ENCODE results near the gene FEN1. TPM values are rescaled to one million over a fixed set of nuclear protein-coding genes. Genes with fewer than 3 reads are reported as not detected.

FEN1 gene
- total and polyA plus RNA-seq, 2 of the 8 experiments (the other 6 are each of a cell fraction or from before 2014, with no cell fraction given) = 52.6 to 86.1 TPM

DNA sequence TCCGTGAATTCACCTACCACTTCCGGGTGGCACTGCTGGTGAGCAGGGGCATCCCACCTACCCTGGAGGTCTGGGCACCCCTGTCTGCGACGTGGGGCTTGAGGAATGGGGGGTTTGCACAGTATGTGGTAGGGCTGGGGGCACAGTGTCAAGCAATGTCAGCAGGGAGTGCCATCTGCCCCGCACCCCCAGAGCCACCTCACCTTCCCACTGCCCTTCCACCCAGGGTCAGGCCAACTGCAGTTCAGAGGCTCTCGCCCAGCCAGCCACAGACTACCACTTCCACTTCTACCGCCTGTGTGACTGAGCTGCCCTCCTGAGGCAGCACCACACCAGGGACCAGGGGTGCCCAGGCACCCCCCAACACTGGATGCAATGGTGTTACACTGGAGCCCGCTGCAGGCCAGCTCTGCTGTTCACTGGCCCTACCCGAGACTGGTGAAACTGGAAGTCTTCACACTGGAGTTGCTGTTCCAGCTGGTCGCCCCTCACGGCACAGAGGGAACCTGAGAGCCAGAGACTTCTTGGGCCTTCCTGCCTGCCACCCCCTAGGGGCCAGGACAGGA lies 6.8 kb upstream of the FEN1 start:
- Histone ChIP-seq H3K4ac (replicated peaks; ENCODE audit: insufficient read length, low read depth, low read length) (no peak overlapping the region), H2AFZ (ENCODE audit: low read length) (no peak overlapping the region), H3K27me3 (replicated peaks in 1 of 4; ENCODE audit: control insufficient read depth in 3 of 4, extremely low read depth in 1 of 4, insufficient read depth in 3 of 4, low read length in 3 of 4) (no peaks in the 10 kb centered on the region), H2BK20ac (ENCODE audit: low read length) (no peak overlapping the region), H4K91ac (replicated peaks; ENCODE audit: insufficient read length, low read length) (no peak overlapping the region), H3K56ac (replicated peaks; ENCODE audit: insufficient read length, low read depth, low read length) (no peak overlapping the region), H3K27ac (ENCODE audit: low read depth, low read length) (no peak overlapping the region), H2BK15ac (ENCODE audit: low read length) (no peak overlapping the region), H3K14ac (ENCODE audit: insufficient read length) (no peak overlapping the region), H3K9me3 (ENCODE audit: insufficient read depth in 2 of 2, low read depth in 1 of 2, low read length in 1 of 2) (no peaks in the 10 kb centered on the region), H3K18ac (ENCODE audit: extremely low read depth, low read length) (no peak overlapping the region), H2AK5ac (ENCODE audit: low read depth, low read length) (no peak overlapping the region), H3K9ac (replicated peaks in 1 of 4; ENCODE audit: extremely low read depth in 1 of 4, low read depth in 3 of 4, low read length in 3 of 4) (no peak overlapping the region; a peak in 1 of 7 replicates), H3K4me1 (replicated peaks in 1 of 4; ENCODE audit: control insufficient read depth in 3 of 4, insufficient read depth in 4 of 4, low read length in 3 of 4) (peaks cover 0 to 2% (median 0%) of the 10 kb centered on the region in 4 experiments; a peak in 2 of 7 replicates), H3K23me2 (ENCODE audit: low read depth, low read length) (no peaks in the 10 kb centered on the region), H3K79me2 (ENCODE audit: control insufficient read depth in 1 of 2, insufficient read depth in 2 of 2, low read length in 2 of 2) (0 out of 4 replicates have a peak, but pooled peaks cover 0 to under 1% of the 10 kb centered on the region in 2 experiments), H2BK12ac (ENCODE audit: low read depth, low read length) (no peak overlapping the region), H3K36me3 (ENCODE audit: control insufficient read depth in 2 of 4, insufficient read depth in 4 of 4, low read length in 3 of 4) (peaks cover 25 to 45% (median 33%) of the 10 kb centered on the region in 4 experiments; a peak in 7 of 8 replicates), H3K4me2 (ENCODE audit: insufficient read depth in 1 of 2, low read depth in 2 of 2, low read length in 2 of 2) (no peak overlapping the region), H3K23ac (ENCODE audit: insufficient read length) (no peak overlapping the region), H4K8ac (ENCODE audit: extremely low read depth, insufficient read depth, low read length) (no peak overlapping the region), H4K5ac (ENCODE audit: insufficient read length, low read depth, low read length) (no peak overlapping the region), H4K20me1 (replicated peaks in 1 of 2; ENCODE audit: control insufficient read depth in 1 of 2, insufficient read depth in 2 of 2, low read length in 2 of 2) (peaks cover 6 to 21% of the 10 kb centered on the region in 2 experiments), H2BK120ac (replicated peaks; ENCODE audit: low read depth, low read length) (no peak overlapping the region), H3K4me3 (ENCODE audit: extremely low read depth in 1 of 4, insufficient read depth in 2 of 4, low read depth in 3 of 4, low read length in 4 of 4) (no peak overlapping the region), H2BK5ac (ENCODE audit: low read depth, low read length) (no peak overlapping the region), H3K79me1 (ENCODE audit: low read depth, low read length) (no peaks in the 10 kb centered on the region; the same call in 1 of the 2 replicates)
- no peak for TF ChIP-seq JUN (IDR thresholded peaks at IDR 0.05; ENCODE audit: low read depth, low read length)
- TF ChIP-seq, protein P1, sequence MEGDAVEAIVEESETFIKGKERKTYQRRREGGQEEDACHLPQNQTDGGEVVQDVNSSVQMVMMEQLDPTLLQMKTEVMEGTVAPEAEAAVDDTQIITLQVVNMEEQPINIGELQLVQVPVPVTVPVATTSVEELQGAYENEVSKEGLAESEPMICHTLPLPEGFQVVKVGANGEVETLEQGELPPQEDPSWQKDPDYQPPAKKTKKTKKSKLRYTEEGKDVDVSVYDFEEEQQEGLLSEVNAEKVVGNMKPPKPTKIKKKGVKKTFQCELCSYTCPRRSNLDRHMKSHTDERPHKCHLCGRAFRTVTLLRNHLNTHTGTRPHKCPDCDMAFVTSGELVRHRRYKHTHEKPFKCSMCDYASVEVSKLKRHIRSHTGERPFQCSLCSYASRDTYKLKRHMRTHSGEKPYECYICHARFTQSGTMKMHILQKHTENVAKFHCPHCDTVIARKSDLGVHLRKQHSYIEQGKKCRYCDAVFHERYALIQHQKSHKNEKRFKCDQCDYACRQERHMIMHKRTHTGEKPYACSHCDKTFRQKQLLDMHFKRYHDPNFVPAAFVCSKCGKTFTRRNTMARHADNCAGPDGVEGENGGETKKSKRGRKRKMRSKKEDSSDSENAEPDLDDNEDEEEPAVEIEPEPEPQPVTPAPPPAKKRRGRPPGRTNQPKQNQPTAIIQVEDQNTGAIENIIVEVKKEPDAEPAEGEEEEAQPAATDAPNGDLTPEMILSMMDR (IDR thresholded peaks at IDR 0.05; ENCODE audit: control extremely low read depth in 1 of 3, insufficient read depth in 1 of 3, low read depth in 1 of 3, low read length in 3 of 3) = peak in 1 of 3 experiments; percentile 3; a peak in 1 of 4 replicates
- FAIRE-seq (no peak), DNase-seq (ENCODE audit: low read depth in 1 of 2, low spot score in 2 of 2) (no peak)
- WGBS, 2 experiments (ENCODE audit: extremely low coverage in 1 of 2, insufficient coverage in 1 of 2, insufficient read length in 1 of 2, insufficient replicate concordance in 2 of 2, low coverage in 1 of 2, low lambda C conversion rate in 2 of 2, missing lambda C conversion rate in 1 of 2) = 94% methylated on average over 11 of the region's 11 CpGs; no CpG with 5 or more reads in 1 of the 2 experiments
- CTCF ChIA-PET (ENCODE audit: partially characterized antibody) = interaction anchor here (1.7 to 10.5 kb wide), 5 partner anchors 8 to 38 kb away, joined by 8 to 168 read pairs (median 26); no protein-coding TSS in a partner anchor
- POLR2A ChIA-PET (ENCODE audit: partially characterized antibody) = interaction anchor here (1.2 to 8.2 kb wide), 6 partner anchors 11 to 98 kb away, joined by 3 to 87 read pairs (median 8); no protein-coding TSS in a partner anchor
